WTC11 (cell line): ENCODE results near the gene DMRT2. TPM values are rescaled to one million over a fixed set of nuclear protein-coding genes. Genes with fewer than 3 reads are reported as not detected.

Experiments used
- ATAC-seq: fragments of 200-7000 bp; cut with Tn5 transposase; 2 replicates; pipeline ENCODE4 v1.10.0; 2021; ENCODE audit warnings: mild to moderate bottlenecking, moderate library complexity
- Bru-seq: library from RNA; stranded (reverse); fragments of 400-500 nt; gene quantifications from one replicate; lab custom pipeline; 2021; lab: Mats Ljungman, UMichigan
- CTCF ChIA-PET: fragments of 300-600 bp; sonication (Branson Sonifier 250); formaldehyde crosslinking; loops from one replicate; lab custom pipeline; 2021; ENCODE audit warnings: antibody characterized with exemption; lab: Charles Lee
- POLR2A ChIA-PET: fragments of 350-600 bp; sonication (Branson Sonifier 250); formaldehyde crosslinking; loops from one replicate; lab custom pipeline; 2021; ENCODE audit warnings: antibody characterized with exemption; lab: Charles Lee
- DNase-seq: peaks from one replicate; pipeline ENCODE4 v3.0.0; 2021; ENCODE audit warnings: low spot score
- H3K27ac Mint-ChIP-seq: 2 replicates; pipeline ENCODE4 v1.8.0; 2021; ENCODE audit warnings: mixed read lengths
- H3K27me3 Mint-ChIP-seq: 2 replicates; pipeline ENCODE4 v1.8.0; 2021; ENCODE audit warnings: low read depth, mild to moderate bottlenecking, moderate library complexity, mixed read lengths
- H3K36me3 Mint-ChIP-seq: 2 replicates; pipeline ENCODE4 v1.8.0; 2021; ENCODE audit warnings: mixed read lengths
- H3K4me1 Mint-ChIP-seq: 2 replicates; pipeline ENCODE4 v1.8.0; 2022; ENCODE audit warnings: mixed read lengths
- H3K4me3 Mint-ChIP-seq: 2 replicates; pipeline ENCODE4 v1.8.0; 2021; ENCODE audit warnings: mild to moderate bottlenecking, moderate library complexity, mixed read lengths
- H3K9me3 Mint-ChIP-seq: 2 replicates; pipeline ENCODE4 v1.8.0; 2021; ENCODE audit warnings: mixed read lengths
- CREB1 ChIP-seq: sonication (generic); formaldehyde crosslinking; IDR thresholded peaks from 2 replicates; pipeline ENCODE4 v1.8.0; 2023; ENCODE audit warnings: mild to moderate bottlenecking, missing genetic modification reagents
- E2F1 ChIP-seq: sonication (generic); formaldehyde crosslinking; IDR thresholded peaks from 2 replicates; pipeline ENCODE4 v1.8.0; 2022; ENCODE audit warnings: mild to moderate bottlenecking, missing genetic modification reagents
- E2F4 ChIP-seq: sonication (generic); formaldehyde crosslinking; IDR thresholded peaks from 2 replicates; pipeline ENCODE4 v1.8.1; 2022; ENCODE audit warnings: low read depth, mild to moderate bottlenecking, moderate library complexity, missing genetic modification reagents, borderline replicate concordance
- FOXK1 ChIP-seq: sonication (generic); formaldehyde crosslinking; IDR thresholded peaks from 2 replicates; pipeline ENCODE4 v1.8.0; 2022; ENCODE audit warnings: mild to moderate bottlenecking, moderate library complexity, missing genetic modification reagents
- FOXP1 ChIP-seq: sonication (generic); formaldehyde crosslinking; IDR thresholded peaks from 2 replicates; pipeline ENCODE4 v1.8.0; 2022; ENCODE audit warnings: missing genetic modification reagents, mild to moderate bottlenecking, moderate library complexity, borderline replicate concordance
- FOXP4 ChIP-seq: sonication (generic); formaldehyde crosslinking; IDR thresholded peaks from 2 replicates; pipeline ENCODE4 v1.8.0; 2022; ENCODE audit warnings: mild to moderate bottlenecking, missing genetic modification reagents
- GABPB1 ChIP-seq: sonication (generic); formaldehyde crosslinking; IDR thresholded peaks from 2 replicates; pipeline ENCODE4 v1.8.1; 2023; ENCODE audit warnings: mild to moderate bottlenecking, missing genetic modification reagents
- HMGA2 ChIP-seq: fragments of 250-450 bp; sonication (Bioruptor Pico); IDR thresholded peaks from 2 replicates; pipeline ENCODE4 v1.4.0; 2021; ENCODE audit warnings: mild to moderate bottlenecking, moderate library complexity
- IRF1 ChIP-seq: sonication (generic); formaldehyde crosslinking; IDR thresholded peaks from 2 replicates; pipeline ENCODE4 v1.8.0; 2023; ENCODE audit warnings: missing genetic modification reagents
- JAZF1 ChIP-seq: fragments of 250-450 bp; sonication (Bioruptor Pico); IDR thresholded peaks from 2 replicates; pipeline ENCODE4 v1.9.0; 2021; ENCODE audit warnings: moderate library complexity, mild to moderate bottlenecking, inconsistent platforms
- MAX ChIP-seq: sonication (generic); formaldehyde crosslinking; IDR thresholded peaks from 2 replicates; pipeline ENCODE4 v1.8.0; 2022; ENCODE audit warnings: mild to moderate bottlenecking, missing genetic modification reagents
- MYBL2 ChIP-seq: sonication (generic); formaldehyde crosslinking; IDR thresholded peaks from 2 replicates; pipeline ENCODE4 v1.8.1; 2023; ENCODE audit warnings: mild to moderate bottlenecking, moderate library complexity, missing genetic modification reagents
- NFE2L1 ChIP-seq: sonication (generic); formaldehyde crosslinking; IDR thresholded peaks from 2 replicates; pipeline ENCODE4 v1.8.1; 2023; ENCODE audit warnings: missing genetic modification reagents
- NFYB ChIP-seq: sonication (generic); formaldehyde crosslinking; conservative IDR thresholded peaks from 2 replicates; pipeline ENCODE4 v1.8.0; 2022; ENCODE audit warnings: low read depth, missing genetic modification reagents
- OVOL2 ChIP-seq: fragments of 250-450 bp; sonication (Bioruptor Pico); IDR thresholded peaks from 2 replicates; pipeline ENCODE4 v1.9.0; 2021; ENCODE audit warnings: mild to moderate bottlenecking, borderline replicate concordance
- PRDM15 ChIP-seq: sonication (generic); formaldehyde crosslinking; IDR thresholded peaks from 2 replicates; pipeline ENCODE4 v1.8.0; 2022; ENCODE audit warnings: missing genetic modification reagents
- PRRX2 ChIP-seq: fragments of 250-450 bp; sonication (Bioruptor Pico); IDR thresholded peaks from 2 replicates; pipeline ENCODE4 v1.8.0; 2021; ENCODE audit warnings: mild to moderate bottlenecking
- SMAD4 ChIP-seq: sonication (generic); formaldehyde crosslinking; IDR thresholded peaks from 2 replicates; pipeline ENCODE4 v1.8.0; 2022; ENCODE audit warnings: mild to moderate bottlenecking, missing genetic modification reagents
- SOX15 ChIP-seq: fragments of 250-450 bp; sonication (Bioruptor Pico); IDR thresholded peaks from 2 replicates; pipeline ENCODE4 v1.9.0; 2021; ENCODE audit warnings: mild to moderate bottlenecking
- SP1 ChIP-seq: sonication (generic); formaldehyde crosslinking; conservative IDR thresholded peaks from 2 replicates; pipeline ENCODE4 v1.8.1; 2022; ENCODE audit warnings: missing genetic modification reagents
- TEAD1 ChIP-seq: sonication (generic); formaldehyde crosslinking; IDR thresholded peaks from 2 replicates; pipeline ENCODE4 v1.8.0; 2022; ENCODE audit warnings: mild to moderate bottlenecking, missing genetic modification reagents
- ZNF263 ChIP-seq: sonication (generic); formaldehyde crosslinking; IDR thresholded peaks from 2 replicates; pipeline ENCODE4 v1.8.1; 2022; ENCODE audit warnings: low read depth, mild to moderate bottlenecking, moderate library complexity, missing genetic modification reagents
- ZNF317 ChIP-seq: sonication (generic); formaldehyde crosslinking; IDR thresholded peaks from 2 replicates; pipeline ENCODE4 v1.8.1; 2023; ENCODE audit warnings: low read depth, mild to moderate bottlenecking, moderate library complexity, missing genetic modification reagents, borderline replicate concordance
- ZNF423 ChIP-seq: fragments of 250-450 bp; sonication (Bioruptor Pico); IDR thresholded peaks from 2 replicates; pipeline ENCODE4 v2.1.2; 2022; ENCODE audit warnings: mild to moderate bottlenecking, moderate library complexity
- long read RNA-seq, 3 experiments: library from RNA in 1 of 3; library from capped mRNA in 1 of 3; library from polyadenylated mRNA in 1 of 3; unstranded in 2 of 3; stranded (forward) in 1 of 3; transcript quantifications; one replicate each; pipeline ENCODE4 v2.0.0, GENCODE V29; 2021
- total RNA-seq: library from RNA; stranded (reverse); gene quantifications from 3 replicates; pipeline ENCODE4 v1.2.3, GENCODE V29; 2021

DMRT2 gene
- not detected in 3 replicates for total RNA-seq
- percentile 9 among the genes with signal in this experiment for Bru-seq, nascent RNA
- long read RNA-seq, experiment 1, partial matches to known transcripts: 1 of 1 reads
- long read RNA-seq, experiment 1, other reads (novel, unspliced or antisense): 0 of 1 reads
- long read RNA-seq, experiment 2: 0 reads
- long read RNA-seq, experiment 3: 0 reads

- POLR2A ChIA-PET: interaction anchor here (1.0 kb wide), 1 partner anchor 139 kb away, joined by 3 read pairs; no protein-coding TSS in a partner anchor
- H3K27ac Mint-ChIP-seq: no peak within 1 kb of the TSS
- peak within 1 kb of the TSS; percentile 69 for H3K4me3 Mint-ChIP-seq
- DNase-seq (peak; percentile 95), ATAC-seq (peak; percentile 86)
- H3K9me3 Mint-ChIP-seq: no peaks in the 10 kb centered on the region
- peaks cover 3% of the 10 kb centered on the region; the same call in 1 of the 2 replicates for H3K36me3 Mint-ChIP-seq
- H3K4me1 Mint-ChIP-seq: peaks cover 59% of the 10 kb centered on the region
- TF ChIP-seq MAX (CRISPR knock-in tag) (peak; percentile 28; the same call in 1 of the 2 replicates), FOXK1 (CRISPR knock-in tag) (no peak), CREB1 (no peak), FOXP4 (CRISPR knock-in tag) (0 out of 2 replicates have a peak, but pooled peaks have one; percentile 33), OVOL2 (no peak), NFYB (CRISPR knock-in tag) (peak; percentile 77), SOX15 (CRISPR knock-in tag) (no peak), E2F1 (CRISPR knock-in tag) (no peak), GABPB1 (no peak), ZNF423 (CRISPR knock-in tag) (no peak), PRDM15 (CRISPR knock-in tag) (peak; percentile 96), ZNF263 (CRISPR knock-in tag) (no peak), TEAD1 (CRISPR knock-in tag) (no peak)
- CTCF ChIA-PET: interaction anchor here (1.0 to 1.1 kb wide), 3 partner anchors 46 to 351 kb away, joined by 3 read pairs; partner anchors contain the start of gene DMRT3
- H3K27me3 Mint-ChIP-seq: peaks cover 99% of the 10 kb centered on the region
Observed at GRCh38 chr9:1050125-1050895, at the start of gene DMRT2. Gene DMRT2 (plus strand): TSS chr9:1050357. CDS start chr9:1051614, 1,257 bp downstream.

- Mint-ChIP-seq H3K27ac (no peak overlapping the region), H3K4me1 (peaks cover 3% of the 10 kb centered on the region), H3K9me3 (peaks cover 32% of the 10 kb centered on the region), H3K4me3 (no peak overlapping the region), H3K36me3 (peaks cover 22% of the 10 kb centered on the region), H3K27me3 (peaks cover 7% of the 10 kb centered on the region)
- ChIA-PET POLR2A (no interaction called here), CTCF (interaction anchor here (2.1 kb wide), 1 partner anchor 108 kb away, joined by 10 read pairs; no protein-coding TSS in a partner anchor)
- no peak for DNase-seq
- no peak for ATAC-seq
- TF ChIP-seq SP1 (CRISPR knock-in tag): no peak
- TF ChIP-seq FOXP1 (CRISPR knock-in tag): no peak
- no peak for TF ChIP-seq ZNF317 (CRISPR knock-in tag)
- no peak for TF ChIP-seq OVOL2
- no peak for TF ChIP-seq MAX (CRISPR knock-in tag)
- no peak for TF ChIP-seq NFE2L1 (CRISPR knock-in tag)
- no peak for TF ChIP-seq MYBL2
- TF ChIP-seq JAZF1 (CRISPR knock-in tag): no peak
- no peak for TF ChIP-seq PRRX2 (CRISPR knock-in tag)
- TF ChIP-seq HMGA2: no peak
- TF ChIP-seq IRF1 (CRISPR knock-in tag): no peak
- TF ChIP-seq E2F4 (CRISPR knock-in tag): no peak
- no peak for TF ChIP-seq SMAD4 (CRISPR knock-in tag)
Observed at GRCh38 chr9:1001838-1002237, 48.3 kb upstream of the DMRT2 start.
